HG03521 (cell line): ENCODE results near the gene CMTM3.
A peak's percentile ranks its signal among the peaks of the same experiment; 100 is the strongest.
"Not testable (repeated sequence)": the region's sequence is repeated elsewhere in the genome, so short reads cannot be mapped to it uniquely, and the experiment has no call there.

Experiments
- ATAC-seq: cut with Tn5 transposase; IDR thresholded peaks from one replicate; pipeline ENCODE4 v1.9.1; 2021; ENCODE audit warnings: mild to moderate bottlenecking, moderate library complexity; ENCODE audit not compliant: unreplicated experiment

Gene CMTM3

GRCh38 chr16:66581246-66581952, 23.1 kb upstream of the CMTM3 start:
- ATAC-seq = no peak

- ATAC-seq = no peak
Measured at GRCh38 chr16:66585481-66586239, 18.8 kb upstream of the CMTM3 start.

DNA sequence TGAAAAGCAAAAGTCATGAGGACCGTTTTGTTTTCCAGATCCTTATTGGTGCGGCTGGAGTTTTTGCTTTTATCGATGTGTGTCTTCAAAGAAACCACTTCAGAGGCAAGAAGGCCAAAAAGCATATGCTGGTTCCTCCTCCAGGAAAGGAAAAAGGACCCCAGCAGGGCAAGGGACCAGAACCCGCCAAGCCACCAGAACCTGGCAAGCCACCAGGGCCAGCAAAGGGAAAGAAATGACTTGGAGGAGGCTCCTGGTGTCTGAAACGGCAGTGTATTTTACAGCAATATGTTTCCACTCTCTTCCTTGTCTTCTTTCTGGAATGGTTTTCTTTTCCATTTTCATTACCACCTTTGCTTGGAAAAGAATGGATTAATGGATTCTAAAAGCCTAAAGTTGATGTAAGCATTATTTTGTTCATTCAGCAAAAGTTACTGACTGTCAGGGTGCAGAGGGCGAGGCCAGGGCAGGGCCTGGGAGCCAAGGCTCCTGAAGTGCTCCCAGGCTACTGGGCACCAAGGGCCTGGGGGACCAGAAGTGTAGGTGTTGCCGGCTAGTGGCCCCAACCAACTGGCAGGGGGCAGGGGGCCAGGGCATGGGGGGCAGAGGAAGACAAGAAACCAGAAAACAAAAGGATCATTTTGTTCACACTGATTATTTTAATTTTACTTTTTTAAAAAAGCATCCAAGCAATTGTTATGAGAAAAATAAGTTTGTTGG, 16.5 kb upstream of the CMTM3 start:
- ATAC-seq = no peak

GRCh38 chr16:66588981-66589713, 15.4 kb upstream of the CMTM3 start:
- ATAC-seq = peak; percentile 71

GRCh38 chr16:66590322-66590721, 14.2 kb upstream of the CMTM3 start:
- ATAC-seq = no peak

- ATAC-seq = no peak
Measured at GRCh38 chr16:66591018-66591417, 13.5 kb upstream of the CMTM3 start.

GRCh38 chr16:66592241-66592640, 12.3 kb upstream of the CMTM3 start:
- no peak for ATAC-seq

DNA sequence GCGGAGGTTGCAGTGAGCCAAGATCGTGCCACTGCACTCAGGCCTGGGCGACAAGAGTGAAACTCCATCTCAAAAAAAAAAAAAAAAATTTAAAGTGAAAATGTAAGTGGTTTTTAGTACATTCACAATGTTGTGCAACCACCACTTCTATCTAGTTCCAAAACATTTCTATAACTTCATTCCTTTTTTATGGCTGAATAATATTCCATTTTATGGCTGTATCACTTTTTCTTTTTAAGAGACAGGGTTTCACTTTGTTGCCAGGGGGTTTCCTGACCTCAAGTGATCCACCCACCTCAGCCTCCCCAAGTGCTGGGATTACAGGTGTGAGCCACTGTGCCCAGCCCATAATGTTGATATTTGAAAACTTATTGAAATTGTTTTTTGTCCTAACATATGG, 11.7 kb upstream of the CMTM3 start:
- ATAC-seq = no peak

GRCh38 chr16:66594739-66595138, 9.8 kb upstream of the CMTM3 start:
- ATAC-seq = no peak

- not testable (repeated sequence) for ATAC-seq
Measured at GRCh38 chr16:66596559-66596958, 7.9 kb upstream of the CMTM3 start.

- no peak for ATAC-seq
Measured at GRCh38 chr16:66596986-66597848, 7.3 kb upstream of the CMTM3 start.

DNA sequence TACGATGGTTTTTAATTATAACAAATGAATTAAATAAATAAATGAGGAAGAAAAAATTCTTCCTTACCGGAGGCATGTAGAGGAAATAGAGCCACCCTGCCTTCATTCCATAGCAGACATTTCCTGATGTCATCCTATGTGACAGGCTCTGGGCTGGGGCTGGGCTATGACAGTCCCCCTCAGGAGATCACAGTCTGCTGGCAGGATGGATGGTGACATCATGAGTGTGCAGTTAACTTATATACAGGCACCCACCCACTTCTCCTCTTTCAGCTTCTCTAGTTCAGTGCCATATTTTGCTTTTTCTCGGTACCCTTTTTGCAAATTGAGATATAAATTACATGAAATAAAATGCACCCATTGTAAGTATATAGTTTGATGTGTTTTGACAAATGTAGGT, 6.4 kb upstream of the CMTM3 start:
- ATAC-seq = no peak

DNA sequence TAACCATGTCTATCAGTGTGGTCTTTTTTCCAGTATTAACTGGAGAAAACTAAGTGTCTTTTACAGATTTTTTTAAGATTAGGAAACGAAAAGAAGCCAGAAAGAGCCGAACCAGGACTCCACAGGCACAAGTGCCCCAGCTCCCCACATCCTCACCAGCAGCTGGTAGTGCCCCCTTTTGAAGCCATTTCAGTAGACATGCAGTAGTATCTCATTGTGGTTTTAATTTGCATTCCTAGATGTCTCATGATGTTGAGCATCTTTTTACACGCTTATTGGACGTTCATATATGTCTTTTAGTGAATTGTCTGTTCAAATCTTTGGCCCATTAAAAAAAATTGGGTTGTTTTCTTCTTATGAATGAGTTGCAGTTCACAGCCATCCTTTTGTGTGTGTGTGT, 4.8 kb upstream of the CMTM3 start:
- no peak for ATAC-seq

GRCh38 chr16:66600477-66600876, 4.0 kb upstream of the CMTM3 start:
- no peak for ATAC-seq

GRCh38 chr16:66601471-66601870, 3.0 kb upstream of the CMTM3 start:
- no peak for ATAC-seq

DNA sequence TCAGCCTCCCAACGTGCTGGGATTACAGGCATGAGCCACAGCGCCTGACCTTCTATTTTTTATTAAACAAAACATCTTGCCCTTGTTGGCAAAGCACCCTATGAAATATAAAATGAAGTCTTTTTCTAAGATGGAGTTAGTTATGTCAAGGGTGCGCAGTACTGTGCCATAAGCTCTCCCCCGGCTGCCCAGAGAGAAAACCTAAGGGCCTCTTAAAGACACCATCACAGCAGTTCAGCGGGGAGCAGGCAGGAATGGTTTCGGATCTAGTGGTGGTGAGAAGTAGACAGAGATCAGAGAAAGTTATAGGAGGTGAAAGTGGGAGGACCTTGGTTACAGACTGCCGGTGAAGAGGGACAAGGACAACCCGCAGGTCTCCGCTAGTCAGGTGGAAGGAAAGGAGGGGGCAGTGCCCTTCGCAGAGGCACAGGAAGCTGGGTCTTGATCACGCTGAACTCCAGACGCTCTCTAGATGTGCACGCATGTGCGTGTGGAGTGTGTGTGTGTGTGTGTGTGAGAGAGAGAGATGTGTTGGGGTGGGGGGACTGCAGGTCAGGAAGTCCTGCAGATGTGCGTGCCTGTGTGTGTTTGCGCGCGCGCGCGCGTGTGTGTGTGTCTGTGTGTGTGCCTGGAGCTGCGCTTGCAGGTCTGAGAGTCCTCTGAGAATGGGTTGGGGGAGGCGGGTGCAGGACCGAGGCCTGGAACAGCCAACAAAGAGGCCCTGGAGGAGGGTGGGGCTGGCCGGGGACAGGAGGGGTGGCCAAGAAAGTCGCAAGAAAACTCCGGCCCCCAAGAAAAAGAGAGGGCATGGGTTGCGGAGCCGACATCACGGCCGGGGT, 748 bp upstream of the CMTM3 start:
- no peak for ATAC-seq

GRCh38 chr16:66605177-66605978, 874 bp downstream of the CMTM3 start:
- ATAC-seq = no peak

DNA sequence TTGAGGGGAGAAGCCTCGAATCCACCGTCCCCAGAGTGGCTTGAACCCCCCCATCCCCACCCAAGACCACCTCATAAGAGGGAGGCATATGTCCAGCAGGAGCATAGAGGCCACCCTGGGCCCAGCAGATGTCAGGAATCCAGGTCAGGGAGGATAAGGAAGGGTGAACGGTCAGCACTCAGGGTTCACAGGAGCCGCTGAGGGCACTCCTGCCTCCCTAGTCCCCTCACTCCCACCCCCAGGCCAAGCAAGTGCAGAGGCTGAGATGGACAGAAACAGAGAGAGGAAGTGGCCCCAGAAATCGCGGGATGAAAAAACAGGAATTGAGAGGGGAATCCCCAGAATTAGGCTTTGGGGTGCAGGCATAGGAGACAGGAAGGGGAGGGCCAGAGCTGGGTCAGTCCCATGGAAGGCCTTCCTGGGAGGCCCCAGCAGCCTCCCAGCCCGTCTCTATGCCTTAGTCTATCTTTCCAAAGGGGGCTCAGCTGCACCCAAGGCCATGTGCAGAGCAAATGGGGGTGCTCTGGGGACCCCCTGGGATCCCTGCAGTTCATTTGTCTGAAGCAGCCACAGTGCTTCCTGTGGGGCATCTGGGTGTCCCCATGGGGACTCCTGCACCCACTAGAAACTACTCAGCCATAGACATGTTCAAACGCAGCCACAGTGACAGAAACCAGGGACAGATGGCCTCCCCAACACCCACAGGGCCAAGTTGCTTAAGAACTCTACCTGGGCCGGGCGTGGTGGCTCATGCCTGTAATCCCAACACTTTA, 1.7 kb downstream of the CMTM3 start:
- ATAC-seq = peak; percentile 36
